ENCODE data around the gene TNK1.
"Not testable (repeated sequence)": the region's sequence is repeated elsewhere in the genome, so short reads cannot be mapped to it uniquely, and the experiment has no call there.

TNK1 gene

DNA sequence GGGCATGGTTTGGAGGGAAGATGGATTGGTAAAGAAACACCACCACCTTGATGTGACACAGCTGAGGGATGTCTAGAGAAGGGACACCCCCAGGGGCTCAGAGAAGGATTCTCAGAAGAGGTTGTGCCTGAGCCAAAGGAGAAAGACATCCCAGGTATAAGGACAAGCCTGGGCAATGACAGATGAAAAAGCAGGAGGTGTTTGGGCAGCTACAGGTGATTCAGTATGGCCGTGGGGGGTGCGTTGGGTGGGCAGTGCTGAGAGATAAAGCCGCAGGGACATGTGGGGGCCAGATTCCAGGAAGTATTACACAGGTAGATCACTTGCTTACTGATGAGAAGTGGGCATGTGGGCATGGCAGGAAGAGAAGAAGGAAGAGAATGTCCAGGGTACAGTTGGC lies 19.0 kb upstream of the TNK1 start:
- H3K9ac ChIP-seq (ENCODE audit: low read depth, low read length) = no peak overlapping the region
- H3K9me3 ChIP-seq (ENCODE audit: insufficient read depth, low read length, severe bottlenecking) = no peaks in the 10 kb centered on the region
- H4K20me1 ChIP-seq (ENCODE audit: insufficient read depth, low read length) = no peaks in the 10 kb centered on the region
- H3K4me1 ChIP-seq (ENCODE audit: insufficient read depth, low read length) = no peaks in the 10 kb centered on the region
- TF ChIP-seq, protein P1, sequence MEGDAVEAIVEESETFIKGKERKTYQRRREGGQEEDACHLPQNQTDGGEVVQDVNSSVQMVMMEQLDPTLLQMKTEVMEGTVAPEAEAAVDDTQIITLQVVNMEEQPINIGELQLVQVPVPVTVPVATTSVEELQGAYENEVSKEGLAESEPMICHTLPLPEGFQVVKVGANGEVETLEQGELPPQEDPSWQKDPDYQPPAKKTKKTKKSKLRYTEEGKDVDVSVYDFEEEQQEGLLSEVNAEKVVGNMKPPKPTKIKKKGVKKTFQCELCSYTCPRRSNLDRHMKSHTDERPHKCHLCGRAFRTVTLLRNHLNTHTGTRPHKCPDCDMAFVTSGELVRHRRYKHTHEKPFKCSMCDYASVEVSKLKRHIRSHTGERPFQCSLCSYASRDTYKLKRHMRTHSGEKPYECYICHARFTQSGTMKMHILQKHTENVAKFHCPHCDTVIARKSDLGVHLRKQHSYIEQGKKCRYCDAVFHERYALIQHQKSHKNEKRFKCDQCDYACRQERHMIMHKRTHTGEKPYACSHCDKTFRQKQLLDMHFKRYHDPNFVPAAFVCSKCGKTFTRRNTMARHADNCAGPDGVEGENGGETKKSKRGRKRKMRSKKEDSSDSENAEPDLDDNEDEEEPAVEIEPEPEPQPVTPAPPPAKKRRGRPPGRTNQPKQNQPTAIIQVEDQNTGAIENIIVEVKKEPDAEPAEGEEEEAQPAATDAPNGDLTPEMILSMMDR (IDR thresholded peaks at IDR 0.05; ENCODE audit: borderline replicate concordance, extremely low read depth, low read length, poor library complexity, severe bottlenecking) = no peak
- no peaks in the 10 kb centered on the region for H3K79me2 ChIP-seq (ENCODE audit: insufficient read depth, low read length)
- no peak overlapping the region for H3K4me2 ChIP-seq (ENCODE audit: insufficient read depth, low read length)
- no peaks in the 10 kb centered on the region for H3K27me3 ChIP-seq (ENCODE audit: insufficient read depth, low read length, poor library complexity)
- H3K27ac ChIP-seq (ENCODE audit: low read length) = no peak overlapping the region
- no peaks in the 10 kb centered on the region for H3K36me3 ChIP-seq (ENCODE audit: insufficient read depth, low read length)
- H3K4me3 ChIP-seq (ENCODE audit: low read depth in 1 of 2, low read length in 2 of 2) = no peak overlapping the region
- ATAC-seq (ENCODE audit: insufficient read depth, low read depth) = no peak
- DNase-seq = no peak
- H2AFZ ChIP-seq (ENCODE audit: low read depth, low read length) = no peak overlapping the region

DNA sequence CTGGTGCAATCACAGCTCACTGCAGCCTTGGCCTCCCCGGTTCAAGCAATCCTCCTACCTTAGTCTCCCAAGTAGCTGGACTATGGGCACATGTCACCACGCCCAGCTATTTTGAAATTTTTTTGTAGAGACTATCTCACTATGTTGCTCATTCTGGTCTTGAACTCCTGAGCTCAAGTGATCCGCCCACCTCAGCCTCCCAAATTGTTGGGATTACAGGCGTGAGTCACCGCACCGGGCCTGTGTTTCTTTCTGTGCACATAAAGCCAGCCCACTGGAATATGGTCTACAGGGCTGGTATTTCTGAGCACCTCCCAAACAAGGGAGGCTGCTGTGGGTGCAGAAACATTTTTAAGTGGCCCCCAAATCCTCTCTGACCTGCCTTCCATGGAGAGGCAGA lies 17.6 kb upstream of the TNK1 start:
- Histone ChIP-seq H3K27ac (ENCODE audit: low read length) (no peak overlapping the region), H3K4me1 (ENCODE audit: insufficient read depth, low read length) (no peaks in the 10 kb centered on the region), H3K79me2 (ENCODE audit: insufficient read depth, low read length) (no peaks in the 10 kb centered on the region), H2AFZ (ENCODE audit: low read depth, low read length) (no peak overlapping the region), H4K20me1 (ENCODE audit: insufficient read depth, low read length) (no peaks in the 10 kb centered on the region), H3K4me2 (ENCODE audit: insufficient read depth, low read length) (no peak overlapping the region), H3K9ac (ENCODE audit: low read depth, low read length) (no peak overlapping the region), H3K36me3 (ENCODE audit: insufficient read depth, low read length) (no peaks in the 10 kb centered on the region), H3K27me3 (ENCODE audit: insufficient read depth, low read length, poor library complexity) (no peaks in the 10 kb centered on the region), H3K4me3 (ENCODE audit: low read depth in 1 of 2, low read length in 2 of 2) (no peak overlapping the region), H3K9me3 (ENCODE audit: insufficient read depth, low read length, severe bottlenecking) (no peaks in the 10 kb centered on the region)
- no peak for TF ChIP-seq EZH2 (IDR thresholded peaks at IDR 0.05; ENCODE audit: borderline replicate concordance, low read depth, low read length, severe bottlenecking)
- TF ChIP-seq, protein P1 (IDR thresholded peaks at IDR 0.05; ENCODE audit: borderline replicate concordance, extremely low read depth, low read length, poor library complexity, severe bottlenecking) = no peak
- no peak for ATAC-seq (ENCODE audit: insufficient read depth, low read depth)
- DNase-seq = no peak

DNA sequence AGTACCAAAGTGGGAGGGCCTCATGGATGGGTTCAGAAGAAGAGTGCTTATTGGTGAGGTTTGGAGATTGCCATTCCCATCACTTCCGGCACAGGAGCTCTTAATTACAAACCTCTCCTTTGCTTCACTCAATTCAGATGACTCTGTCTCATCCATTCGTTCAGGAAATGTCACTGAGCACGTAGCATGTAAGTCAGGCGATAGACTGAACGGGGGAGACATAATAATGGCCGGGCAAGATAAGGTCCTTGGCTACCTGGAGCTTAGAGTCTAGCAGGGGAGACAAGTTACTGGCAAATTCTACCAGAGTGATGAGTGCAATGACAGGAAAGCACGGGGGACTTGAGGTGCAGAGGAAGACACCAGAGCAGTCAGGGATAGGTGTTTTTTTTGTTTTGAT lies 14.9 kb upstream of the TNK1 start:
- not testable (repeated sequence) for H3K4me1 ChIP-seq (ENCODE audit: insufficient read depth, low read length); H3K27ac ChIP-seq (ENCODE audit: low read length); H4K20me1 ChIP-seq (ENCODE audit: insufficient read depth, low read length); H3K9ac ChIP-seq (ENCODE audit: low read depth, low read length); H3K9me3 ChIP-seq (ENCODE audit: insufficient read depth, low read length, severe bottlenecking); H3K79me2 ChIP-seq (ENCODE audit: insufficient read depth, low read length); H2AFZ ChIP-seq (ENCODE audit: low read depth, low read length); DNase-seq; H3K27me3 ChIP-seq (ENCODE audit: insufficient read depth, low read length, poor library complexity); ATAC-seq (ENCODE audit: insufficient read depth, low read depth); H3K4me2 ChIP-seq (ENCODE audit: insufficient read depth, low read length); H3K36me3 ChIP-seq (ENCODE audit: insufficient read depth, low read length); H3K4me3 ChIP-seq (ENCODE audit: low read depth in 1 of 2, low read length in 2 of 2)

DNA sequence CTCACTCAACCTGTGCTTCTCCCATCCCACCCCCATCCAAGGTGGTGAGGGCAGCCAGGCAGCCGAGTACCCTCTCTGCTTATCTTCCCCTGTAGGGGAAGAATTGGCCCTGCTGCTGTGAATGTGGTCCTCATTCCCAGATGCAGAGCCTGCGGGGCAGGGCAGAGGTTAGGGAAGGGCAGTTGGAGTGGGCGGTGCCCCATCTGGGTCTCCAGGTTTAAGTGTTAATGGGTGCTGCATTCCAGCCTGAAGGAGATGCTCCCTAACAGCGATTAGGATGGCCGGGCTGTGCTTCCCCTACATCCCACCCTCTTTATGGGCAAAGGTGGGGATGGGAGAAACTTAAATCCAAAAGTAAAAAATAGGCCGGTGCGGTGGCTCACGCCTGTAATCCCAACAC lies 13.8 kb upstream of the TNK1 start:
- Histone ChIP-seq H3K9ac (ENCODE audit: low read depth, low read length) (no peak overlapping the region), H3K4me3 (ENCODE audit: low read depth in 1 of 2, low read length in 2 of 2) (no peak overlapping the region), H3K27me3 (ENCODE audit: insufficient read depth, low read length, poor library complexity) (no peaks in the 10 kb centered on the region), H3K36me3 (ENCODE audit: insufficient read depth, low read length) (no peaks in the 10 kb centered on the region), H3K9me3 (ENCODE audit: insufficient read depth, low read length, severe bottlenecking) (no peaks in the 10 kb centered on the region), H3K4me2 (ENCODE audit: insufficient read depth, low read length) (no peak overlapping the region), H4K20me1 (ENCODE audit: insufficient read depth, low read length) (no peaks in the 10 kb centered on the region), H3K79me2 (ENCODE audit: insufficient read depth, low read length) (no peaks in the 10 kb centered on the region), H3K27ac (ENCODE audit: low read length) (no peak overlapping the region), H2AFZ (ENCODE audit: low read depth, low read length) (no peak overlapping the region), H3K4me1 (ENCODE audit: insufficient read depth, low read length) (no peaks in the 10 kb centered on the region)
- no peak for DNase-seq
- ATAC-seq (ENCODE audit: insufficient read depth, low read depth) = no peak
- TF ChIP-seq EZH2 (IDR thresholded peaks at IDR 0.05; ENCODE audit: borderline replicate concordance, low read depth, low read length, severe bottlenecking) = no peak
- TF ChIP-seq, protein P1 (IDR thresholded peaks at IDR 0.05; ENCODE audit: borderline replicate concordance, extremely low read depth, low read length, poor library complexity, severe bottlenecking) = no peak

All from DND-41 (cell line).